ENCODE data around the gene ARHGAP26. TPM values are rescaled to one million over a fixed set of nuclear protein-coding genes. Genes with fewer than 3 reads are reported as not detected.

Gene ARHGAP26
- polyA plus RNA-seq, 1 donor from 2014 or later = 0.83 TPM

- TF ChIP-seq CTCF (IDR thresholded peaks at IDR 0.05; ENCODE audit: poor library complexity, severe bottlenecking) = no peak
These were observed 492.4 kb downstream of the ARHGAP26 start (continued) for GRCh38 chr5:143262393-143263174.

- no peaks in the 10 kb centered on the region for H3F3A ChIP-seq (ENCODE audit: insufficient read depth, low read length, poor library complexity, severe bottlenecking)
- H3K4me3 ChIP-seq (ENCODE audit: low read length) = no peak overlapping the region
- TF ChIP-seq REST (IDR thresholded peaks at IDR 0.05; ENCODE audit: borderline replicate concordance) = no peak
- no peak for TF ChIP-seq TAF1 (IDR thresholded peaks at IDR 0.05; ENCODE audit: low read depth)
- no peak for TF ChIP-seq MXI1 (conservative IDR thresholded peaks at IDR 0.05; ENCODE audit: poor library complexity, severe bottlenecking)
- TF ChIP-seq POLR2AphosphoS5 (IDR thresholded peaks at IDR 0.05) = no peak
- no peak for TF ChIP-seq CTCF (IDR thresholded peaks at IDR 0.05; ENCODE audit: poor library complexity, severe bottlenecking)
- TF ChIP-seq EP300 (conservative IDR thresholded peaks at IDR 0.05; ENCODE audit: poor library complexity, severe bottlenecking) = no peak
- TF ChIP-seq SMC3 (conservative IDR thresholded peaks at IDR 0.05; ENCODE audit: poor library complexity) = no peak
- no peaks in the 10 kb centered on the region for H3K36me3 ChIP-seq (ENCODE audit: insufficient read depth, low read length)
- no peaks in the 10 kb centered on the region for H4K20me1 ChIP-seq (ENCODE audit: insufficient read depth)
- no peak overlapping the region for H3K4me2 ChIP-seq (ENCODE audit: low read length)
- no peak overlapping the region for H3K9ac ChIP-seq (ENCODE audit: low read length)
- no peaks in the 10 kb centered on the region for H3K9me3 ChIP-seq (ENCODE audit: low read length)
- no peaks in the 10 kb centered on the region for H3K9me2 ChIP-seq (ENCODE audit: insufficient read depth, low read length)
- no peaks in the 10 kb centered on the region for H3K27me3 ChIP-seq (ENCODE audit: insufficient read depth, low read depth, low read length)
- H2AFZ ChIP-seq (ENCODE audit: low read depth, low read length) = no peak overlapping the region
- H3K27ac ChIP-seq (ENCODE audit: low read length) = no peak overlapping the region
- no peaks in the 10 kb centered on the region for H3K79me2 ChIP-seq (replicated peaks; ENCODE audit: insufficient read depth, low read length)
These were observed 493.2 kb downstream of the ARHGAP26 start for GRCh38 chr5:143263272-143263810.

GRCh38 chr5:143265995-143266394, 495.8 kb downstream of the ARHGAP26 start:
- H3K4me2 ChIP-seq (ENCODE audit: low read length) = no peak overlapping the region
- H3K36me3 ChIP-seq (ENCODE audit: insufficient read depth, low read length) = no peaks in the 10 kb centered on the region
- H4K20me1 ChIP-seq (ENCODE audit: insufficient read depth) = no peaks in the 10 kb centered on the region
- H3K79me2 ChIP-seq (replicated peaks; ENCODE audit: insufficient read depth, low read length) = no peaks in the 10 kb centered on the region
- no peaks in the 10 kb centered on the region for H3F3A ChIP-seq (ENCODE audit: insufficient read depth, low read length, poor library complexity, severe bottlenecking)
- H3K9me3 ChIP-seq (ENCODE audit: low read length) = no peaks in the 10 kb centered on the region
- H3K9ac ChIP-seq (ENCODE audit: low read length) = no peak overlapping the region
- no peak overlapping the region for H3K27ac ChIP-seq (ENCODE audit: low read length)
- H2AFZ ChIP-seq (ENCODE audit: low read depth, low read length) = no peak overlapping the region
- no peaks in the 10 kb centered on the region for H3K27me3 ChIP-seq (ENCODE audit: insufficient read depth, low read depth, low read length)
- no peak overlapping the region for H3K4me3 ChIP-seq (ENCODE audit: low read length)
- H3K9me2 ChIP-seq (ENCODE audit: insufficient read depth, low read length) = no peaks in the 10 kb centered on the region
- TF ChIP-seq MXI1 (conservative IDR thresholded peaks at IDR 0.05; ENCODE audit: poor library complexity, severe bottlenecking) = no peak
- no peak for TF ChIP-seq REST (IDR thresholded peaks at IDR 0.05; ENCODE audit: borderline replicate concordance)
- no peak for TF ChIP-seq SMC3 (conservative IDR thresholded peaks at IDR 0.05; ENCODE audit: poor library complexity)
- no peak for TF ChIP-seq EZH2 (IDR thresholded peaks at IDR 0.05; ENCODE audit: borderline replicate concordance, insufficient read depth, low read length, poor library complexity, severe bottlenecking)
- TF ChIP-seq RAD21 (conservative IDR thresholded peaks at IDR 0.05) = no peak
- TF ChIP-seq TAF1 (IDR thresholded peaks at IDR 0.05; ENCODE audit: low read depth) = no peak
- TF ChIP-seq CTCF (IDR thresholded peaks at IDR 0.05; ENCODE audit: poor library complexity, severe bottlenecking) = no peak
- TF ChIP-seq POLR2AphosphoS5 (IDR thresholded peaks at IDR 0.05) = no peak
